Measurements from ENCODE around the gene CCSER1.

GRCh38 chr4:90246816-90247215 lies 119.6 kb downstream of the CCSER1 start:
- no peak for TF ChIP-seq CTCF (IDR thresholded peaks at IDR 0.05; ENCODE audit: insufficient read depth, low read length, poor library complexity, severe bottlenecking)
- no peak for TF ChIP-seq EZH2phosphoT487 (conservative IDR thresholded peaks at IDR 0.05; ENCODE audit: low read length)

Measured in SU-DHL-6 (cell line).